CD4-positive, alpha-beta T cell (primary cell): ENCODE measurements around the gene PAX2. TPM values are rescaled to one million over a fixed set of nuclear protein-coding genes. Genes with fewer than 3 reads are reported as not detected.

ENCODE experiments used
- ATAC-seq: fragments of 200-7000 bp; cut with Tn5 transposase; one replicate; pipeline ENCODE4 v1.10.0; 2022; ENCODE audit warnings: mild to moderate bottlenecking; ENCODE audit not compliant: poor library complexity
- CTCF ChIA-PET: fragments of 350-600 bp; sonication (Branson Sonifier 250); formaldehyde crosslinking; loops from one replicate; lab custom pipeline; 2021; ENCODE audit warnings: antibody characterized with exemption, inconsistent platforms; lab: Charles Lee
- POLR2A ChIA-PET: fragments of 350-600 bp; sonication (Branson Sonifier 250); formaldehyde crosslinking; loops from one replicate; lab custom pipeline; 2021; ENCODE audit warnings: antibody characterized with exemption, inconsistent platforms; lab: Charles Lee
- DNase-seq, 14 experiments: peaks; one replicate each; pipeline ENCODE4 v3.0.0-alpha.2; 2013 to 2020; ENCODE audit warnings: mixed read lengths in 2 of 14
- H3K27ac ChIP-seq, 2 donors: one replicate each; pipeline versions ENCODE4 v1.5.1 to v1.7.0; 2013; ENCODE audit warnings: low read length in 2 of 2, low read depth in 1 of 2, mild to moderate bottlenecking in 1 of 2
- H3K27me3 ChIP-seq, 2 experiments: 1 replicate in 1 of 2; 2 replicates in 1 of 2; pipeline versions ENCODE4 v1.6.1 to v1.7.0; 2013; ENCODE audit warnings: low read length in 2 of 2, control low read depth in 1 of 2, mild to moderate bottlenecking in 1 of 2, moderate library complexity in 1 of 2; ENCODE audit not compliant: insufficient read depth in 2 of 2, control insufficient read depth in 1 of 2
- H3K36me3 ChIP-seq: one replicate; pipeline ENCODE4 v1.6.1; 2013; ENCODE audit warnings: low read length, control low read depth; ENCODE audit not compliant: insufficient read depth
- H3K4me1 ChIP-seq: one replicate; pipeline ENCODE4 v1.6.1; 2013; ENCODE audit warnings: low read length, control low read depth; ENCODE audit not compliant: insufficient read depth
- H3K4me3 ChIP-seq: one replicate; pipeline ENCODE4 v1.5.1; 2013; ENCODE audit warnings: mild to moderate bottlenecking, low read length, moderate library complexity
- H3K9me3 ChIP-seq, 2 experiments: 1 replicate in 1 of 2; 2 replicates in 1 of 2; pipeline versions ENCODE4 v1.6.1 to v1.7.0; 2013; ENCODE audit warnings: low read length in 2 of 2, mild to moderate bottlenecking in 2 of 2, control low read depth in 1 of 2, moderate library complexity in 1 of 2; ENCODE audit not compliant: control insufficient read depth in 1 of 2, insufficient read depth in 1 of 2
- H3K27ac Mint-ChIP-seq: one replicate; pipeline ENCODE4 v1.8.0; 2020; ENCODE audit warnings: mixed read lengths
- H3K27me3 Mint-ChIP-seq: one replicate; pipeline ENCODE4 v1.8.0; 2021; ENCODE audit warnings: mixed read lengths
- H3K36me3 Mint-ChIP-seq: one replicate; pipeline ENCODE4 v1.8.0; 2021; ENCODE audit warnings: low read depth, mixed read lengths
- H3K4me1 Mint-ChIP-seq: one replicate; pipeline ENCODE4 v1.8.0; 2021; ENCODE audit warnings: low read depth, mixed read lengths
- H3K4me3 Mint-ChIP-seq: one replicate; pipeline ENCODE4 v1.8.0; 2020; ENCODE audit warnings: mild to moderate bottlenecking, mixed read lengths
- H3K9me3 Mint-ChIP-seq: one replicate; pipeline ENCODE4 v1.8.0; 2020; ENCODE audit warnings: mixed read lengths
- intact Hi-C, 2 experiments: fragments of 100-400 bp; cut with DNase I in 1 of 2; cut with micrococcal nuclease in 1 of 2; formaldehyde crosslinking; loops; one replicate each; pipeline versions ENCODE4 v1.15.1 to v1.9.0; 2023 to 2025; cut with DNase I, micrococcal nuclease
- total RNA-seq, 174 experiments: library from RNA in 2 of 174; stranded (reverse) in 2 of 174; gene quantifications; one replicate each; pipeline ENCODE4 v1.2.3 and lab custom pipeline; 2021 to 2026
- TF ChIP-seq, protein P1 (sequence below): fragments of 200-600 bp; IDR thresholded peaks from one replicate; pipeline ENCODE4 v1.8.0; 2022; ENCODE audit warnings: antibody characterized with exemption, mild to moderate bottlenecking

PAX2 gene
- total RNA-seq, 2 experiments from 2014 or later = not detected

DNA sequence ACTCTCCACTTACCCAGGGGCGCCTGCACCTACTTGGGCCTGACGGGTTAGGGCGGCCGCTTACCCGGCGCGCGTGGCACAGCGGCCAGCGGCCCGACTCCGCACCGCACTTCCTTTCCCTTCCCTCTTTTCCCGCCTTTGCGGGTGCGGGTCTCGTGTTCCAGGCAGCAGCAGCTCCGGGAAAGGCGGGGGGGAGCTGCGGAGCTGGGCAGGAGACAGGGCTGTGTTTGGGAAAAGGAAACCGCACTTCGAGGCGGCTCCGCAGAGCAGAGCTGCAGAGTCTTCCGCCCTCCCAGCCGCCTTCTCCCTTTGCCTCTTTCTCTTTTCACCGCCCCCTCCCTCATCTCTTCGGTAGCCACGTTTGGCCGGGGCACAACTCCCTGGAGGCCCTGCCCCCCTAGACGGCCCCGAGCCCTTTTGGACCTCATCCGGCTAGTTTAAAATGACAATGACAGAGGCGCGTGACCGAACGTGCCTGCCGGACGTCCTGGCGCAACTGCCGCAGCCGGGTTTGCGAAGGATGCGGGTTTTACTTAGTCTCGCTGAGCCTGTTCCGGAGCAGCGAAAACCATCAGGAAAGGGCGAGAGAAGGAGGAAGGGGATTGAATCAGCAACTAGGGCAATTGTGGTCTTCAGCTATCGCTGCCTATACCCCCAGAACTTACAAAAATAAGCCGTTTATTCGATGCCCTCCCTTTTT lies 7.9 kb upstream of the PAX2 start:
- ATAC-seq = no peak
- no peak for DNase-seq
- Mint-ChIP-seq H3K27me3 (peaks cover 90% of the 10 kb centered on the region), H3K9me3 (no peaks in the 10 kb centered on the region), H3K27ac (no peak overlapping the region), H3K4me3 (peak overlapping the region; percentile 54), H3K4me1 (peaks cover 17% of the 10 kb centered on the region), H3K36me3 (no peaks in the 10 kb centered on the region)
- H3K4me3 ChIP-seq = peak overlapping the region; percentile 26
- peaks cover 20% of the 10 kb centered on the region for H3K4me1 ChIP-seq
- no peak overlapping the region for H3K27ac ChIP-seq
- H3K9me3 ChIP-seq = peaks cover 0 to 26% of the 10 kb centered on the region in 2 experiments
- TF ChIP-seq, protein P1, sequence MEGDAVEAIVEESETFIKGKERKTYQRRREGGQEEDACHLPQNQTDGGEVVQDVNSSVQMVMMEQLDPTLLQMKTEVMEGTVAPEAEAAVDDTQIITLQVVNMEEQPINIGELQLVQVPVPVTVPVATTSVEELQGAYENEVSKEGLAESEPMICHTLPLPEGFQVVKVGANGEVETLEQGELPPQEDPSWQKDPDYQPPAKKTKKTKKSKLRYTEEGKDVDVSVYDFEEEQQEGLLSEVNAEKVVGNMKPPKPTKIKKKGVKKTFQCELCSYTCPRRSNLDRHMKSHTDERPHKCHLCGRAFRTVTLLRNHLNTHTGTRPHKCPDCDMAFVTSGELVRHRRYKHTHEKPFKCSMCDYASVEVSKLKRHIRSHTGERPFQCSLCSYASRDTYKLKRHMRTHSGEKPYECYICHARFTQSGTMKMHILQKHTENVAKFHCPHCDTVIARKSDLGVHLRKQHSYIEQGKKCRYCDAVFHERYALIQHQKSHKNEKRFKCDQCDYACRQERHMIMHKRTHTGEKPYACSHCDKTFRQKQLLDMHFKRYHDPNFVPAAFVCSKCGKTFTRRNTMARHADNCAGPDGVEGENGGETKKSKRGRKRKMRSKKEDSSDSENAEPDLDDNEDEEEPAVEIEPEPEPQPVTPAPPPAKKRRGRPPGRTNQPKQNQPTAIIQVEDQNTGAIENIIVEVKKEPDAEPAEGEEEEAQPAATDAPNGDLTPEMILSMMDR = no peak
- no peaks in the 10 kb centered on the region for H3K36me3 ChIP-seq
- ChIA-PET CTCF (no interaction called here), POLR2A (no interaction called here)
- intact Hi-C loops = no loop called here
- peaks cover 84 to 96% of the 10 kb centered on the region in 2 experiments for H3K27me3 ChIP-seq

DNA sequence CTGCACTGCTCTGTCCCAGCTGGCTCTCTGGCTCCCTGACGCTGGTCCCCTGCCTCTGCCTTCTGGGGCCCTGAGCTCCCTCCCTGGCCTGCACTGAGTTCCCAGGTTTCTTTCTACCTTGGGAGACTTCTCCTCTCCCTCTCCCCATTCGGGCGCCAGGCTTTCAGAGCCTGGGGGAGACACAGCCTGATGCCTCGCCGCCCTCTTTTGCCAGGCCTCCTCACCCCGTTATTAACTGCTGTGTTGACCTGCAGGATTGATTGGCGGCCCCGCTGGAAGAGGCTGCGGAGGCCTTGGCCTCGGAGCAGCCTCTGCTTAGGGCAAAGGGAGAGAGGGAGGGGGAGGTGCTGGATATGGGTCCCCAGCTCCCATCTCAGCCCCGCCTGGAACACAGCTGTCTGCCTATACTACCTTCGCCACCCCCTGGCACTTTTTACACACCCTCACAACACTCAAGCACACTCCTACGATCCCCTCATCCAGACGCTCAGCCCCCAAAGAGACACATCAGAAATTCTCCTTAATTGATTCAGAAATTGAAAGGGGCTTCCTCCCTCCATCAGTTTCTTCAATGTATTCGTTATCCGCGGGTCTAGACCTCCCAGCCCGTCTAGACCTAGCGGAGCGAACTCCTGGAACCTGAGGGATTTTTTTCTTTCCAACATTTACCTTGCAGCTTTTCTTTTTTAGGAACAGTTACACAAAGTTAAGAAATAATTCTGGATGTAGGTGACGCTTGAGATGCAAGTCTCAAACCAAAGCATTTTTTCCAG lies 7.1 kb upstream of the PAX2 start:
- H3K36me3 Mint-ChIP-seq = no peaks in the 10 kb centered on the region
- H3K36me3 ChIP-seq = no peaks in the 10 kb centered on the region
- peaks cover 85 to 97% of the 10 kb centered on the region in 2 experiments for H3K27me3 ChIP-seq
- ChIA-PET CTCF (no interaction called here), POLR2A (no interaction called here)
- intact Hi-C loops = no loop called here
- H3K27me3 Mint-ChIP-seq = peaks cover 90% of the 10 kb centered on the region
- H3K27ac Mint-ChIP-seq = no peak overlapping the region
- DNase-seq (no peak), ATAC-seq (no peak)
- peaks cover 0 to 26% of the 10 kb centered on the region in 2 experiments for H3K9me3 ChIP-seq
- H3K27ac ChIP-seq = no peak overlapping the region
- peaks cover 23% of the 10 kb centered on the region for H3K4me1 Mint-ChIP-seq
- peak overlapping the region; percentile 12 for H3K4me3 Mint-ChIP-seq
- peaks cover 20% of the 10 kb centered on the region for H3K4me1 ChIP-seq
- TF ChIP-seq, protein P1 = no peak
- H3K9me3 Mint-ChIP-seq = no peaks in the 10 kb centered on the region
- H3K4me3 ChIP-seq = no peak overlapping the region

DNA sequence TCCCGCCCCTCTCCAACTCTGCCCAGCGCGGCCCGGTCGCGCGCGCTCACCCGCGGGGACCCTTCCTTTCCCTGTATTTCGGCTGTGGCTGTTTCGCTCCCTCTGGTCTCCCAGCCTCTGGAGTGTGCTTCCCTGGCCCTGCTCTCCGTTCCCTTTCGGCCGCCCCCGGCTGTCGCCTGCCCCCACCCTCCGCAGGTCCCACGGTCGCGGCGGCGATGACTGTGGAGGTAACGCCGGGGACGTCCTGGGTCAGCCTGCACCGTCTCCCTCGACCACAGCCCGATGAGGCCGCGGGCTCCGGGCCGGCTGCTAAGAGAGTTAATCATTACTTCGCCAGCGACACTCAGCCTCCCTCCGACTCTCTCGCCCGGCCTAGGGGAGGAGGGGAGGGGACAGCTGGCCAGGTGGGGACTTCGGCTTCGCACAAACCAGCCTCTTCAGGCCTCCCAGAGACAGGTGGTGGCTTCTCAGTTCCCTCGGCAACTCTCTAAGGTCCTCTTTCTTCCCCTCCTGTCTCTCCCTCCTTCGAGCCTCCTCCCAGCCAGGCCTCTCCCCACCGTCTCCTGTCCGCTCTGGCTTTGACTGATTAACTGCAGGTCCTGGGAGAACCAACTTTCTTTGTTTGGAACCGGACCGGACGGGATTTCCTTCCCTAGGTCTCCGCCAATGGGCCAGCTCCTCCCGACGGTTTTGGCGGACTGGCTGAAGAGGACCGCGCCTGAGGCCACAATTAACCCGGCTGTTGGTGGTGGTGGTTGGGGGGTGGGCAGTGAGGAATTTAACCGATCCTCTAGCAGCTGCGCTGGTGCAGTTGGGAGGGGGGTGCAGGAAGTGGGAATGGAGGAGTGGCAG lies 5.6 kb upstream of the PAX2 start:
- H3K9me3 ChIP-seq = peaks cover 0 to 35% of the 10 kb centered on the region in 2 experiments
- Mint-ChIP-seq H3K36me3 (no peaks in the 10 kb centered on the region), H3K4me3 (no peak overlapping the region), H3K27ac (no peak overlapping the region), H3K27me3 (peaks cover 90% of the 10 kb centered on the region), H3K4me1 (peaks cover 35% of the 10 kb centered on the region), H3K9me3 (no peaks in the 10 kb centered on the region)
- TF ChIP-seq, protein P1 = no peak
- CTCF ChIA-PET = no interaction called here
- no peak overlapping the region for H3K27ac ChIP-seq
- no peaks in the 10 kb centered on the region for H3K36me3 ChIP-seq
- no peak for ATAC-seq
- no peak for DNase-seq
- intact Hi-C loops = no loop called here
- H3K4me1 ChIP-seq = peaks cover 35% of the 10 kb centered on the region
- peaks cover 88 to 97% of the 10 kb centered on the region in 2 experiments for H3K27me3 ChIP-seq
- POLR2A ChIA-PET = no interaction called here
- no peak overlapping the region for H3K4me3 ChIP-seq
